ENCODE measurements around the gene TNPO3. TPM values are rescaled to one million over a fixed set of nuclear protein-coding genes. Genes with fewer than 3 reads are reported as not detected.

TNPO3 gene
- total and polyA plus RNA-seq, 7 donors, result 22.6 to 62.1 (median 37.0) TPM

DNA sequence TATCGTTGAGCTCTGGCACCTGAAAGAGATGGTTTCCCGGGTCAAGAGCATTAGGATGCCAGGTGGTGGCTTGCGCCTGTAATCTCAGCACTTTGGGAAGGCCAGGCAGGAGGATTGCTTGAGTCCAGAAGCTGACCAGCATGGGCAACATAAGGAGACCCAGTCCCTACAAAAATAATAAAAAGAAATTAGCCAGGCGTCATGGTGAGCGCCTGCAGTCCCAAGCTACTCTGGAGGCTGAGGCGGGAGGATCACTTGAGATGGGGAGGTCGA is 138.3 kb downstream of the TNPO3 start:
- no peaks in the 10 kb centered on the region for H3K9me3 ChIP-seq
- ATAC-seq (no peak), DNase-seq (no peak)
- TF ChIP-seq, protein P1, sequence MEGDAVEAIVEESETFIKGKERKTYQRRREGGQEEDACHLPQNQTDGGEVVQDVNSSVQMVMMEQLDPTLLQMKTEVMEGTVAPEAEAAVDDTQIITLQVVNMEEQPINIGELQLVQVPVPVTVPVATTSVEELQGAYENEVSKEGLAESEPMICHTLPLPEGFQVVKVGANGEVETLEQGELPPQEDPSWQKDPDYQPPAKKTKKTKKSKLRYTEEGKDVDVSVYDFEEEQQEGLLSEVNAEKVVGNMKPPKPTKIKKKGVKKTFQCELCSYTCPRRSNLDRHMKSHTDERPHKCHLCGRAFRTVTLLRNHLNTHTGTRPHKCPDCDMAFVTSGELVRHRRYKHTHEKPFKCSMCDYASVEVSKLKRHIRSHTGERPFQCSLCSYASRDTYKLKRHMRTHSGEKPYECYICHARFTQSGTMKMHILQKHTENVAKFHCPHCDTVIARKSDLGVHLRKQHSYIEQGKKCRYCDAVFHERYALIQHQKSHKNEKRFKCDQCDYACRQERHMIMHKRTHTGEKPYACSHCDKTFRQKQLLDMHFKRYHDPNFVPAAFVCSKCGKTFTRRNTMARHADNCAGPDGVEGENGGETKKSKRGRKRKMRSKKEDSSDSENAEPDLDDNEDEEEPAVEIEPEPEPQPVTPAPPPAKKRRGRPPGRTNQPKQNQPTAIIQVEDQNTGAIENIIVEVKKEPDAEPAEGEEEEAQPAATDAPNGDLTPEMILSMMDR (IDR thresholded peaks at IDR 0.05), result no peak
- H3K4me3 ChIP-seq, result no peak overlapping the region
- no peak overlapping the region for H3K27ac ChIP-seq
- H3K36me3 ChIP-seq (ENCODE audit: insufficient read depth in 1 of 2, low read depth in 1 of 2), result no peaks in the 10 kb centered on the region
- 85 to 89% (median 88%) methylated on average over 7 of the region's 7 CpGs for WGBS, 3 donors
- intact Hi-C loops (cut with DNase I), result no loop called here
- peaks cover 4% of the 10 kb centered on the region for H3K4me1 ChIP-seq
- H3K27me3 ChIP-seq (ENCODE audit: insufficient read depth in 3 of 3, low read length in 2 of 3), result peaks cover 0 to 56% (median 14%) of the 10 kb centered on the region in 3 donors

DNA sequence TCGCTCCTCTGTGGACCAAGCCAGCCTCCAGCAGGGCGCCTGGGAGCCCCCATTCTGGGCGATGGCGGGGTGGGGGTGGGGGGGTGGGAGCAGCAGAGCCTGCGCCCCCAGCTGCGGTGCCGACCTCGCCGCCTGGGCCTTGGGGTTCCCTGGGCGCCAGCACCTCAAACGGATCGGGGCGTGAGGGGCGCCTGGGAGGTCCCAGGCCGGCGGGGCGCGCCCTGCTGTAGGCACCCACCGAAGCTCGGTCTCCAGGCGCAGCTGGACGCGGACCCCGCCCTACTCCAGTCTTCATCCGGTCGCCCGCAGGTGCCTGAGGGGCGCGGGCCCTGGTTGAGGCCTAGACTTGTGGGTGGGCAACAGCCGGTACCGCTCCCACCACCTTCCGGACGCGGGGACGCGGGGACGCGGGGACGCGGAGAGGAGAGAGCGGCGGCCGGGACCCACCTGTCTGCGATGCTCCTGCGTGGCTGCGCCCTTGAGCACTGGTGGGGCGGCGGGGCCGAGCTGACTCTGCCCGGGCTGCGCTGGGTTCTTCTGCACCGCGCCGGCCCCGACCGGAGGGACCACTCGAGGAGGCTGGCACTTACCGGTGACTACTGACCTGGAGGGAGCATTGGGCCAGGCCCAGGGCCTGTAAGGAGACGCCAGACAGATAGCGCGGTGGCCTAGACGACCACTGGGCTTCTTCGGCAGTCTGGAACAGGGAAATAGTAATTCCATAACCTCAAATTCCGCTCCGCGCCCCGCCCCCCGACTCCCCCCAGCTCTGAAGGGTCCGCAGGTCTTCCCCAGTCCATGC is 138.9 kb downstream of the TNPO3 start:
- TF ChIP-seq, protein P1 (IDR thresholded peaks at IDR 0.05), result no peak
- DNase-seq (peak in 1 of 2 donors; percentile 40), ATAC-seq (no peak)
- H3K27ac ChIP-seq, result no peak overlapping the region
- H3K4me3 ChIP-seq, result peak overlapping the region; percentile 36
- H3K4me1 ChIP-seq, result peaks cover 4% of the 10 kb centered on the region
- intact Hi-C loops (cut with DNase I), result no loop called here
- peaks cover 0 to 60% (median 14%) of the 10 kb centered on the region in 3 donors for H3K27me3 ChIP-seq (ENCODE audit: insufficient read depth in 3 of 3, low read length in 2 of 3)
- H3K9me3 ChIP-seq, result no peaks in the 10 kb centered on the region
- 19 to 26% (median 21%) methylated on average over 48 to 69 of the region's 69 CpGs for WGBS, 3 donors
- H3K36me3 ChIP-seq (ENCODE audit: insufficient read depth in 1 of 2, low read depth in 1 of 2), result no peaks in the 10 kb centered on the region

DNA sequence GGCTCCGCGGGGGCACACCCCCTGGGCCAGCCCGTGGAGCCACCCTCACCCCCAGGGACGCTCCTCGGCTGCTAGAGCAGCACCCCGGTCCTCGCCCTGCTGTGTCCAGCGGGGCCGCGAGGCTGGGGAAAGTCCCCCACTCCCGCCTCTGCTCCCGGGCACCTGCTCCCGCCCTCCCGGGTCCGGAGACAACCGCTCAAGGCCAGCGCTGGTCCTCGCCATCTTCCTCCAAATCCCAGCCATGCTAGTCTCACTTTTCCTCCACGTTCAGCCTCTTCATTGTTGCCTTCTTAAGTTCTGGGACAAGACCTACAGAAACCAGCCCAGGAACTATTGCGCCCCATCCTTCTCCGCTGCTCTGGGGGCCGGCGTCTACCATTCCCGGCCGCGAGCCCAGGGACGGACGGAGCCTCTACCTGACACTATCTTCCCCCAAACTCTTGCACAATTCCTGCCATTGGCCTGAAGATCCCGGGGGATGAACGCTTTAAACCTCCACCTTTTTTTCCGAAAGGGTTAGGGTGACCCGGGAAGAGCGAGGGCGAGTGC is 139.6 kb downstream of the TNPO3 start:
- no peaks in the 10 kb centered on the region for H3K36me3 ChIP-seq (ENCODE audit: insufficient read depth in 1 of 2, low read depth in 1 of 2)
- intact Hi-C loops (cut with DNase I), result no loop called here
- no peak overlapping the region for H3K27ac ChIP-seq
- peak overlapping the region; percentile 36 for H3K4me3 ChIP-seq
- peaks cover 4% of the 10 kb centered on the region for H3K4me1 ChIP-seq
- peaks cover 0 to 64% (median 18%) of the 10 kb centered on the region in 3 donors for H3K27me3 ChIP-seq (ENCODE audit: insufficient read depth in 3 of 3, low read length in 2 of 3)
- 1 to 5% (median 3%) methylated on average over 24 to 33 of the region's 34 CpGs for WGBS, 3 donors
- H3K9me3 ChIP-seq, result no peaks in the 10 kb centered on the region
- TF ChIP-seq, protein P1 (IDR thresholded peaks at IDR 0.05), result no peak
- no peak for ATAC-seq
- no peak for DNase-seq

GRCh38 chr7:128914566-128915151 is 140.3 kb downstream of the TNPO3 start:
- no peak for ATAC-seq
- intact Hi-C loops (cut with DNase I), result no loop called here
- peaks cover 0 to 69% (median 22%) of the 10 kb centered on the region in 3 donors for H3K27me3 ChIP-seq (ENCODE audit: insufficient read depth in 3 of 3, low read length in 2 of 3)
- TF ChIP-seq, protein P1 (IDR thresholded peaks at IDR 0.05), result no peak
- H3K4me1 ChIP-seq, result peaks cover 4% of the 10 kb centered on the region
- H3K36me3 ChIP-seq (ENCODE audit: insufficient read depth in 1 of 2, low read depth in 1 of 2), result no peaks in the 10 kb centered on the region
- DNase-seq, result no peak
- 42 to 48% (median 47%) methylated on average over 8 to 11 of the region's 11 CpGs for WGBS, 3 donors
- no peak overlapping the region for H3K27ac ChIP-seq
- no peak overlapping the region for H3K4me3 ChIP-seq
- H3K9me3 ChIP-seq, result no peaks in the 10 kb centered on the region
